Stimulated activated CD4-positive, alpha-beta T cell treated with anti-CD3 and anti-CD28 coated beads, Interleukin-15, amount 100 ng/mL, for 48 hours (primary cell): ENCODE results near the gene FAM107B.
"Not testable (repeated sequence)": the region's sequence is repeated elsewhere in the genome, so short reads cannot be mapped to it uniquely, and the experiment has no call there.

ENCODE experiments used
- DNase-seq, 2 donors: peaks; one replicate each; pipeline ENCODE4 v3.0.0-alpha.2; 2020; ENCODE audit warnings: low read depth in 2 of 2

Gene FAM107B

GRCh38 chr10:14601872-14602725 lies 172.6 kb downstream of the FAM107B start:
- DNase-seq = no peak

DNA sequence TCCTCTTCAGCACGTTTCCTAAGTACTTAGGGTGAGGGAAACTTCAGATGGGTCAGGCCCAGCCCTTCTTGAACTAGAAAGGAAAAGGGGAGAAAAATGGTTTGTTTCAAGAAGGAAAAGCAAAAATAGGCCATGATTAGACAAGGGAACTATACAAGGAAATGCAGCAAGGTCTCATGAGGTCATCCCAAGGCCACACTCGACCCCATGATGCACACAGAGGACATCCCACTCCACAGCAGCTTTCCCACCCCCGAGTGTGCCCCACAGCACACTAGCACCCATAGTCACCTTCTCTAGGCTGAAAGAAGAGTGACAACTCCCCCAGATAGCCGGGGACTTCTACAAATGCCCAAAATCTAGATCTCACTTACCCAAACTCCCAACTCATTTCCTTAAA lies 173.4 kb downstream of the FAM107B start:
- DNase-seq = no peak

DNA sequence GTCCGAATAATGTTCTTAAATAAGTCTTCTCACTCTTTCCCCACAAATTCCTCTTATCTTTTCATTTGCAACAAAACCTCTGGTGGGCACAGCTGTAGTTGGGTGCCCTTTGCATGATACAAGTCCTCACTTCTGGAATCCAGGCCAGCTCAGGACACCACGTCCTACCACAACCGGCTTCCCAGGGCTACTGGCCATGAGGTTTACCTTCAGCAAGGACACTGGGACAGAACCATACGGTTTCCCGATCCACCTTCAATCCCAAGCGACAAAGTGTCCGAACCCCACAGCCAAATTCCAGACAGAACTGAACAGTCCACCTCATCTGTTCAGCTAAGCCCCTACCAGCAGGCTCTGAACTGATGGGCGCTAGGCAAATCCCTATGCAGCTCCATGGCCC lies 174.6 kb downstream of the FAM107B start:
- DNase-seq = no peak

- no peak for DNase-seq
These were observed 175.6 kb downstream of the FAM107B start for GRCh38 chr10:14598809-14599764.

- DNase-seq = no peak
These were observed 179.0 kb downstream of the FAM107B start for GRCh38 chr10:14595526-14596182.

DNA sequence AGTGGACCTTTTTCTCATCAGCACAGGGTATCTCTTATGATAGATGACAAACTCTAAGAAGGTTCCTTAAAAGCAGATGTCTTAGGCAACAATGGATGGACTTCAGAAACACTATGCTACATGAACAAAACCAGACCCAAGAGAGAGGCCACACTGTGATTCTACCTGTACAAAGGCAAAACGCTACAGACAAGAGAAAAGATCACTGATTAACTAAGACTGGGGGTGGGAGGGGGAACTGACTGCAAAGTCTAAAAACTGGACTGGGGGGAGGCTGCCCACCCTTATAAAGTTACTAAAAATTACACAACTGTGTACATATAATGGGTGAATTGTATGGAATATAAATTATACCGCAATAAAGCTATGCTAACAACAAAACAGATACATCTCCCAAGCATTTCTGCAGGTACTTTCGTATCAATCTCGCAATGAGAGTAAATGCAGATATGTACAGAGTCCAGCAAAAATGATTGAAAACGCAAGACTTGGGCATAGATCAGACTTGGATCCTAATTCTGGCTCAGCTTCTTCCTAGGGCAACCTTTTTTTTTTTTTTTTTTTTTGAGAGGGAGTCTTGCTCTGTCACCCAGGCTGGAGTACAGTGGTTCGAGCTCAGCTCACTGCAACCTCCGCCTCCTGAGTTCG lies 179.7 kb downstream of the FAM107B start:
- no peak for DNase-seq

- no peak for DNase-seq
These were observed 180.9 kb downstream of the FAM107B start for GRCh38 chr10:14593806-14594205.

DNA sequence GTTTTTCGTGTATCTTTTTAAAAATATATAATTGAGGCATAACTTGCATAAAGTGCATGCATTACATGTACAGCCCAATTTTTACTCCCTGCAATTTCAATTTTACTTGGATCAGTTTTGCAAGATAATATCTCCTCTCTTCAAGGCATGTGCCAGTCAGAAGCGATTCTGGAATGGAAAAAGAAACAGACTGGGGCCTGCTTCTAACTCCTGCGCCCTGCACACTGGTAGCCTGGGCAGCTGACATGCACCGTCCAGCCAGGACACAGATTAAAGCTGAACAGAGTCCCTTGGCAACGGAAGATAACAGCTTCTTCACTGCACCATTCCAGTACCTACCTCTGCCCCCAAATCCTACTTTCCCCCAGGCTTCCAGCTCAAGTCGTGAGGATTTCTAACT lies 182.1 kb downstream of the FAM107B start:
- no peak for DNase-seq

DNA sequence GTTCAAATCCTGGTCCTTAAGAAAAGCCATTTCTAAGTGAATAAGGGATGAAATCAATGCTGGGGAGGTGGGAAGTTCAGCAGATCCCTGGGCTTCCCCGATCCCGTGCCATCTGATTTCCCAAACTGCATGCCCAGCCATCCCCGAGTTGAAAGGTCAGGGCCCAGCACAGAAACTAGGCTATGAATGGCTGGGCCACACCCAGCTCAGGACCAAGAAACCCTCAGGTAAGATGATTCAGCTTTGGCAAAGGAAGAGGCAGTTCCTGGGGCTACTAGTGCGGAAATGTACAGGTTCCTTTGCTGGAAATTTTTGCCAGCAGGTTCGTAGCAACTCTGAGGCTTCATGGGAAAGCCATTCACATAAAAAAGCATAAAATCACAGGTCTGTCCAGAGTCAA lies 182.7 kb downstream of the FAM107B start:
- no peak for DNase-seq

- not testable (repeated sequence) for DNase-seq
These were observed 185.8 kb downstream of the FAM107B start for GRCh38 chr10:14588938-14589294.

- peak in 1 of 2 donors; percentile 44 for DNase-seq
These were observed 186.4 kb downstream of the FAM107B start for GRCh38 chr10:14588084-14588937.

DNA sequence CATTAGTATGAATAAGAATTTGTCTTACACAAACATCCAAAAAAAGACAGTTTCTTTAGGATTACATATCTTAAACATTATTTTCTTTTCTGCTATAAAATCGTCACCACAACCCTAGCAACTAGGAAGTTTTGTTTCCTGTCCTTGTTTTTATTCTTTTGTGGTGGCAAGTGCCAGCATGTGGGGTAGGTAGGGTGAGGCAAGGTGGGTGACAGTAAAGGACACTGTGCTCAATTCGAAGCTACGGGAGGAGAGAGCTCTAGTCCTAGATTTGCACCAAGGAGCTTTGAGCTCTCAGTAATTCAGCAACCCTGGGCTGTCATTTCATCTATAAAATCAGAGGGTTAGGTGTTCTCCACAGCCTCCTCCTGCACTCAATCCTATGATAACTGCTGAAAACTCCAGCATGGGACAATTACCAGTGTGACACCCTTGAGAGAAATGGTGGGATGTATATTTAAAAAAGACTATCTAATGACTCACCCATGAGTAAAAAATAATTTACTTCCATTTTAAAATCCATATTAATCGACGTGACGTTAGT lies 187.1 kb downstream of the FAM107B start:
- no peak for DNase-seq

GRCh38 chr10:14586901-14587300 lies 187.8 kb downstream of the FAM107B start:
- no peak for DNase-seq

DNA sequence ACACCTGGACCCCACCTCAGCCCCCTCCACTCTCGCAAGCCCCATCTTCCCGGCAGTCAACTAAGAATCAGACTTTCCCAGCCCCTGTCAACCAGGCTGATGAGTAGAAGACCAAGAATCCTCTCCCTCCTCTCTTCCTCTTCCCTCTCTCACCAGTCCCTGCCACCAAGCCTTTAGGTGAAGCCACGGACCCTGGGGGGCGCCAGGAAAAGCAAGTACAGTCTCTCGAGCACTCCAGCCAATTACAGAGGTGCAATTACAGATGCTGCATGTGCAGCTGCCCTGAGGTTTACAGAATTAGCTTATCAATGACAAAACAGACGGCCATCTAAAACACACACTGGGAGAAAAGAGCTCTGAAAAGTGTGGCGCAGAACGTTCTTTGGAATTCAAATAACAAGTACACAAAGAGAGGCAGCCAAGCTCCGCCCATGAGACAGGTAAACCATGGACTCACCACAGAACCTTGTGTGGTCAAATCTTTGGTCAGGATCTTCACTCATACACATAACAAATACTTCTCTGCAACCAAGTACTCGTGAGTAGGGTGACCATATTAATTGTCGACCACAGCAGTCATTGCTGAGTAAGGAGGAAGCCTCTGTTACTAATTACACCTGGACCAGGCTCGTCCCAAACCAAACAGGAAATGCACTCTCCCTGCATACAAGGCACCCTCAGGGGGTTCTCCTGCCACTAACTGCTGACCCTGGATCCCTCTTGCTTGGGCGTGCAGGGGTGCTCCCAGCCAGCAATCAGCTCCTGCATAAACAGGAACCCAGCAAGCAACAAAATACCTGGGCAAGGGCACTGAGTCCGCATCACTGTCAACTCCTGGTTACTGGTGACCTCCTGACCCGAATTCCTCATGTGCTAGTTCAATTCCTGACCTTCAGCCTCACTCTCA lies 189.2 kb downstream of the FAM107B start:
- DNase-seq = no peak

DNA sequence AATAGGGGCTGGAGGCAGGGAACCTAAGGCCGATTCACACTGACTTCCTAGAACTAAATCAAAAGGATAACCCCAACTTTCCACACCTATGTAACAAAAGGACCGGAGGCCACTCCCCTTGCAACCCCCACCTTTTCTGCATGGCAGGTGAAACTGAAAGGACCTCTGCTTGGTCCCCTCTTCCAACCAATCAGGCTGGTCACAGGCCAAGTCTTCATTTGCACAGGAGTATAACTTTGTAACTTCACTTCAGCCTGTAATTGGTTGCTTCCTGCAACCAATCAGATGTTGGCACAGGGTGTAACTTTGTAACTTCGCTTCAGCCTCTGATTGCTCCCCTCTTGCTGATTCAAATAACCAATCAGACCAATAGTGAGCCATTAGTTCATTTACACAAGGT lies 190.0 kb downstream of the FAM107B start:
- no peak for DNase-seq

DNA sequence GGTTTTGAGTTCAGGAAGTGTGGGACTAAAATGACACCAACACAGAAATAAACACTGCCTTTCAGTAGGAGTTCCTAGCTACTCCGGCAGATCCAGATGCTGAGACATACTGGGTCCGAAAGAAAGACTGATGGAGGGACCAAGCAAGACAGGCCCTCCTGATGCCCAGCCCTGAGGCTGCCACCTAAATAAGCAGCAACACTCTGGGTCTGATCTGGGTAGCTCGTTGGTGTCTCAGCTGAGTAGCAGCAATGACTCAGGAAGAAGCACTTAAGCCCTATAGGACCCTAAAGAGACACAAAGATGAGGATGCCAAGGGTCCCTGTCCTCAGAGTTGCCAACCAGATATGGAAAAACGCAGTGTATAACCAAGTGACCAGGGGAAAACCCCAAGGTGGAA lies 190.7 kb downstream of the FAM107B start:
- no peak for DNase-seq

DNA sequence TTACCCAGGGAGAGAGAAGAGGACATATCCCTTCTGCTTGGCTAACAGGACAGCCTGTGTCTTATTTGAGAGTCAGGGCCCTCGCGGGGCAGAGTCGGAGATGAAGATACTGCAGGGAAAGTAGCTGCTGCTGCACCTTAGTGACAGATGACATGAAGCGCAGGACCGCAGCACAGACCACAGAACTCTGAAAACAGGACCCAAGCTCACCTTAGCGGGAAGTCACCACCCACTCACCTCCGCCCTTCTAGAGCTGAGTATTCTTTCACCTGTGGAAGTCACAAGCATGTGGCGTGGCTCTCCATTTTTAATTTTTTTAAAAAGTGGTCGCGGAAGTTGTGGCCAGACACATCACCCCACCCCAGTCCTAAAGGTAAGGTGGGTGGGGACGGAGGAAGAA lies 191.4 kb downstream of the FAM107B start:
- DNase-seq = peak; percentile 79 to 81

DNA sequence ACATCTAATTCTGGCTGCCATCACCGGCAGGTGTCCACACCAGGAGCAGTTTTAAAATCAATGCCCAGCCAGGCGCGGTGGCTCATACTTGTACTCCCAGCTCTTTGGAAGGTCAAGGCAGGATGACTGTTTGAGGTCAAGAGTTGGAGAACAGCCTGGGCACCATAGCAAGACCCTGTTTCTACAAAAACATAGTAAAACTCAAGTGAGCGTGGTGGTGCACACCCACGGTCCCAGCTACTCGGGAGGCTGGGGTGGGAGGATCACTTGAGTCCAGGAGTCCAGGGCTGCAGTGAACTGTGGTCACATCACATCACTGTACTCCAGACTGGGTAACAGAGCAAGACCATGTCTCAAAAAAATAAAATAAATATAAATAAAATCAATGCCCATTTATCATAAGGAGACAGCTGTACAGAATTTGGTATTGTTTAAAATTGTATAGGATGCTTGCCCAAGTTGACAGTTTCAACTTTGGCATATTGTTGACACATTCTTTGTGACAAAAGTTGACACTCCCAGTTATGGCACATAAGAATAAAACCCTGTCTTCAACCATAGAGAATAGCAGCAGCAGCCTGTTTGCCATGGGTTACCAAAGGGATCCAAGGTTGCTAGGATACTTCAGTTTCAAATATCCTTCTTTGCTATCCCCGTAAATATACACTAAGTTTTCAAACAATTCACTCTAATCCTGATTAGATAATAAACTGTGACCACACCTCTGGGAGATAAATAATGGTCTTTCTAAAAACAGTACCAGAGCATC lies 193.0 kb downstream of the FAM107B start:
- DNase-seq = no peak
